ENCODE measurements around the gene IQCH.
A peak's percentile ranks its signal among the peaks of the same experiment; 100 is the strongest.
"Not testable (repeated sequence)": the region's sequence is repeated elsewhere in the genome, so short reads cannot be mapped to it uniquely, and the experiment has no call there.

Gene IQCH

DNA sequence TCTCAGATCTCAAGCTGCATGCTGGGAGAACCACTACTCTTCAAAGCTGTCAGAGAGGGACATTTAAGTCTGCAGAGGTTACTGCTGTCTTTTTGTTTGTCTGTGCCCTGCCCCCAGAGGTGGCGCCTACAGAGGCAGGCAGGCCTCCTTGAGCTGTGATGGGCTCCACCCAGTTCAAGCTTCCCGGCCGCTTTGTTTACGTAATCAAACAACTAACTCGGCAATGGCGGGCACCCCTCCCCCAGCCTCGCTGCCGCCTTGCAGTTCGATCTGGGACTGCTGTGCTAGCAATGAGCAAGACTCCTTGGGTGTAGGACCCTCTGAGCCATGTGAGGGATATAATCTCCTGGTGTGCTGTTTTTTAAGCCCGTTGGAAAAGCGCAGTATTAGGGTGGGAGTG is 199.1 kb downstream of the IQCH start:
- not testable (repeated sequence) for H3K4me1 ChIP-seq (ENCODE audit: control insufficient read depth in 5 of 5, insufficient read depth in 5 of 5, low read length in 5 of 5); H3K9ac ChIP-seq (ENCODE audit: low read length in 5 of 5); H3K27me3 ChIP-seq (ENCODE audit: control insufficient read depth in 5 of 5, insufficient read depth in 4 of 5, low read length in 5 of 5); H3K4me3 ChIP-seq (ENCODE audit: low read depth in 1 of 5, low read length in 5 of 5); H3K27ac ChIP-seq (ENCODE audit: low read depth, low read length); H3K36me3 ChIP-seq (ENCODE audit: control insufficient read depth in 5 of 5, insufficient read depth in 5 of 5, low read length in 5 of 5); H3K9me3 ChIP-seq (ENCODE audit: control insufficient read depth in 5 of 5, low read length in 5 of 5)

DNA sequence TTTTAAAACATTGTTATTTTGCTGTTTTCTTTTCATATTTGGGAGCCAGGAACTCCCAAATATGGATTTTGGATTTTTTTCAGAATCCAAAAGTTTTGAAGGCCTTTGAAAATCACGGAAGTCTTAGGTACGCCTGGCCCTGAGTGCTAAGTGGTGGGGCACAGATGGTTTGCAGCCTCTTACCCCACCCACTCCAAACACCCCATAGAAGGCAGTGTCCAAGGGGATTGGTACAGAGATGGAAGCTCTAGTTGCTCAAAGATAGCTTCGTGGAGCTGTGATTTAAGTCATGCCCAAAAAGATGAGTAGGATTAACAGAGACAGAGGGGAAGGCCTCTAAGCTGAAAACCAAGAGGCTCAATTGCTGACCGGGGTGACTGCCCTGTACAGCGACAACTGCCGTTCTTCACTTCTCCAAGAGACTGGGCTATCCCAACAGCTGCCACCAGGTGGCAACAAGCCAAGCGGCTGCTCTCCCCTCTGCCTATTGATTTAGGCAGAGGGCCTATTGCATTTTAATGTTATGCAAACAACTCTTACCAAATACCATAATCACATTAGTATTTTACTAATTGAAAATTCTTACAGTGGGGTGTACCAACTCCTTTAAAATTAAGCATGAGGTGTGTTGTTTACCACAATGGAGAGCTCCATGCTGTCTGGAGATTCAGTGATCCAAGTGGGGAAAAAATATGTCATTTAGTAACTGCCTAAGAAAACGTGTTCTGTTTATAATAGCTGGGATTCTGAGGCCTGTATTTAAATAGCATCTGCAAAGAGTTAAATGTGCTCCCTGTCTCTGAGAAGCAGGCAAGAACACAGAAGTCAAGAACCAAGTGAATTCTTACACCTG is 202.3 kb downstream of the IQCH start:
- Histone ChIP-seq H3K27me3 (ENCODE audit: control insufficient read depth in 5 of 5, insufficient read depth in 4 of 5, low read length in 5 of 5) (no peaks in the 10 kb centered on the region), H3K9me3 (ENCODE audit: control insufficient read depth in 5 of 5, low read length in 5 of 5) (no peaks in the 10 kb centered on the region), H3K27ac (ENCODE audit: low read depth, low read length) (no peak overlapping the region), H3K36me3 (ENCODE audit: control insufficient read depth in 5 of 5, insufficient read depth in 5 of 5, low read length in 5 of 5) (peaks cover 0 to 3% (median 0%) of the 10 kb centered on the region in 5 donors), H3K4me1 (ENCODE audit: control insufficient read depth in 5 of 5, insufficient read depth in 5 of 5, low read length in 5 of 5) (peaks cover 0 to 2% (median 0%) of the 10 kb centered on the region in 5 donors), H3K4me3 (ENCODE audit: low read depth in 1 of 5, low read length in 5 of 5) (no peak overlapping the region), H3K9ac (ENCODE audit: low read length in 5 of 5) (no peak overlapping the region)

DNA sequence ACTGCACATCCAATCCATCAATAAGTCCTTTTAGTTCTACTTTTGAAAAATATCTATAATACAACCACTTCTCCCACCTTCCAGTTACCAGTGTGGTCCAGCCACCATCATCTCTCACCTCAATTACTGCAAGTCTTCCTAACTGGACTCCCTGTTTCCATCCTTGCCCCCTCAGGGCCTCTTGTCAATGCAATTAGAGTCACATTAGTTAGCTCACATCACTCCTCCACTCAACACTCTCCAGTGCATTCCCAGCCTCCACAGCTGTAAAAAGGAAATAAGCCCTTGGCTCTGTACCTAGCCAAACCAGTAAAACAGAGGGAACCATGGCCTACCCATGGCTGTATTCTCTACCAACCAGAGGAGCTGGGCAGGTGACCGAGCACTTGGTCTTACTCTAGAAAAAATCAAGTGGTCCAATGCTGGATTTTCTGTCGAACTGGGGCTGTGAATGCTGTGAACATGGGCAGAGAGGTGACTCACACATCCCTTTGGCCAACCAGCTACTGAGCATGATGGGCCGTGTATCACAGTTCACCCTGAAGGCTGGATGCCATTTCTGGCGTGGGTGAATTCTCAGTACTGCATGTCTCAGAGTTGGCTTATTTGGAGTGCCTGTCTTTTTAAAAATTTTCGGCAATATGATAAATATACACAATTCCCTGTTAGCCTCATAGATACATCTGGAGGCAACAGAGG is 203.9 kb downstream of the IQCH start:
- Histone ChIP-seq H3K27ac (ENCODE audit: low read depth, low read length) (no peak overlapping the region), H3K9me3 (ENCODE audit: control insufficient read depth in 5 of 5, low read length in 5 of 5) (no peaks in the 10 kb centered on the region), H3K27me3 (ENCODE audit: control insufficient read depth in 5 of 5, insufficient read depth in 4 of 5, low read length in 5 of 5) (no peaks in the 10 kb centered on the region), H3K4me1 (ENCODE audit: control insufficient read depth in 5 of 5, insufficient read depth in 5 of 5, low read length in 5 of 5) (peaks cover 0 to 2% (median 0%) of the 10 kb centered on the region in 5 donors), H3K4me3 (ENCODE audit: low read depth in 1 of 5, low read length in 5 of 5) (no peak overlapping the region), H3K36me3 (ENCODE audit: control insufficient read depth in 5 of 5, insufficient read depth in 5 of 5, low read length in 5 of 5) (peaks cover 0 to 3% (median 0%) of the 10 kb centered on the region in 5 donors), H3K9ac (ENCODE audit: low read length in 5 of 5) (peak overlapping the region in 1 of 5 donors; percentile 2)

DNA sequence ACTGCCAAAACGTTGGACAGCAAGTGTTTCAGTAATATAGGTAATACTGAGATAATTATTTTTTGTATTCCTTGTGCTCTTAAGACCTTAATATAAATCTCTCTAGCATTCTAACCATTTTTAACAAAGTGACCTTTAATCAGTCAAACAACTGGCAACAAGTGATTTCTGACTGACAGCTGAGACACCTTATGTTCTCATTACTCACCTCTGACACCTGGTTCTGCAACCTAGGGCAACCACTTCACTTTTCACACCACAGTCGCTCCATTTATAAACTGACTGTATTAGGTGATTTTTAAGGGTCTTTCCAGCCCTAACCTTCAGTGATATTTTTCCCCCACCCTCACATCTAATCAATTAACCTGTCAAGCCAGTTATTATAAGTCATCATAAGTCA is 205.9 kb downstream of the IQCH start:
- H3K27ac ChIP-seq (ENCODE audit: low read depth, low read length): no peak overlapping the region

DNA sequence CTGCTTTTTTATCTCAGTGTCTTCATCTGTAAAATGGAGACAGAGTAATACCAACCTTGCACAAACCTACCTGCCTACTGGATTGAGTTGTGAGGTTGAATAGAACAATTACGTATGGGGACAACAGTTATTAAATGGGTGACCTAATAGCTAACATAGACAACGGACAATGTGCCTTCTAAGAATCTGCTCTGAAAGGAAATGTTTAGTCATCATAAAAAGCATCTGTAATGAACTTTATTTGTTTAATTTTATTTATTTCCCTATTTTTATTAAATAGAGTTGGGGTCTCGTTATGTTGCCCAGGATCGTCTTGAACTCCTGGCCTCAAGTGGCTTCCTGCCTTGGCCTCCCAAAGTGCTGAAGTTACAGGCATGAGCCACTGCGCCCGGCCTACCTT is 207.1 kb downstream of the IQCH start:
- Histone ChIP-seq H3K4me1 (ENCODE audit: control insufficient read depth in 5 of 5, insufficient read depth in 5 of 5, low read length in 5 of 5) (peaks cover 0 to 2% (median 0%) of the 10 kb centered on the region in 5 donors), H3K27me3 (ENCODE audit: control insufficient read depth in 5 of 5, insufficient read depth in 4 of 5, low read length in 5 of 5) (no peaks in the 10 kb centered on the region), H3K27ac (ENCODE audit: low read depth, low read length) (no peak overlapping the region), H3K36me3 (ENCODE audit: control insufficient read depth in 5 of 5, insufficient read depth in 5 of 5, low read length in 5 of 5) (peaks cover 0 to 11% (median 0%) of the 10 kb centered on the region in 5 donors), H3K9me3 (ENCODE audit: control insufficient read depth in 5 of 5, low read length in 5 of 5) (no peaks in the 10 kb centered on the region), H3K9ac (ENCODE audit: low read length in 5 of 5) (no peak overlapping the region), H3K4me3 (ENCODE audit: low read depth in 1 of 5, low read length in 5 of 5) (no peak overlapping the region)

More for the DNA sequence above, 205.9 kb downstream of the IQCH start:
- Histone ChIP-seq H3K36me3 (ENCODE audit: control insufficient read depth in 5 of 5, insufficient read depth in 5 of 5, low read length in 5 of 5) (peaks cover 0 to 3% (median 0%) of the 10 kb centered on the region in 5 donors), H3K9me3 (ENCODE audit: control insufficient read depth in 5 of 5, low read length in 5 of 5) (no peaks in the 10 kb centered on the region), H3K4me3 (ENCODE audit: low read depth in 1 of 5, low read length in 5 of 5) (no peak overlapping the region), H3K4me1 (ENCODE audit: control insufficient read depth in 5 of 5, insufficient read depth in 5 of 5, low read length in 5 of 5) (peaks cover 0 to 2% (median 0%) of the 10 kb centered on the region in 5 donors), H3K27me3 (ENCODE audit: control insufficient read depth in 5 of 5, insufficient read depth in 4 of 5, low read length in 5 of 5) (no peaks in the 10 kb centered on the region), H3K9ac (ENCODE audit: low read length in 5 of 5) (no peak overlapping the region)

DNA sequence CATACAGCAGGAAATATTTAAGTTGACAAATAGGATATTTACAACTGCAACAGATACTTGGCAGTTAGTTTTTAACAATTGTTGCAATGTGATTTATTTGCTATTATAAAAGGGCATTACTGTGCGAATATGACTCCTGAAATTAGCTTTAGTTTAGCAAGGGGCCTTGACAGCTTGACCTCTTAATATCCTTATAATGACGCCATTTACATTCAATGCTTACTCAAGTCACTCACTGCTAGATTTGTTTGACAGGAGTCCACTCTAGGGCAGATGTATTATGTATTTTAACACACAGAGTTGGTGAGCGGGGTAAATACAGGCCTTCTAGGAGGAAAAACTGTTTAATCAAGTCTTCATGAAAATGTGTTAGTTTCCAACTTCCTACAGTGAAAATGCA is 208.3 kb downstream of the IQCH start:
- peaks cover 0 to 11% (median 0%) of the 10 kb centered on the region in 5 donors for H3K36me3 ChIP-seq (ENCODE audit: control insufficient read depth in 5 of 5, insufficient read depth in 5 of 5, low read length in 5 of 5)
- H3K9me3 ChIP-seq (ENCODE audit: control insufficient read depth in 5 of 5, low read length in 5 of 5): no peaks in the 10 kb centered on the region
- no peaks in the 10 kb centered on the region for H3K4me1 ChIP-seq (ENCODE audit: control insufficient read depth in 5 of 5, insufficient read depth in 5 of 5, low read length in 5 of 5)
- H3K4me3 ChIP-seq (ENCODE audit: low read depth in 1 of 5, low read length in 5 of 5): no peak overlapping the region
- H3K9ac ChIP-seq (ENCODE audit: low read length in 5 of 5): no peak overlapping the region
- no peak overlapping the region for H3K27ac ChIP-seq (ENCODE audit: low read depth, low read length)
- no peaks in the 10 kb centered on the region for H3K27me3 ChIP-seq (ENCODE audit: control insufficient read depth in 5 of 5, insufficient read depth in 4 of 5, low read length in 5 of 5)

DNA sequence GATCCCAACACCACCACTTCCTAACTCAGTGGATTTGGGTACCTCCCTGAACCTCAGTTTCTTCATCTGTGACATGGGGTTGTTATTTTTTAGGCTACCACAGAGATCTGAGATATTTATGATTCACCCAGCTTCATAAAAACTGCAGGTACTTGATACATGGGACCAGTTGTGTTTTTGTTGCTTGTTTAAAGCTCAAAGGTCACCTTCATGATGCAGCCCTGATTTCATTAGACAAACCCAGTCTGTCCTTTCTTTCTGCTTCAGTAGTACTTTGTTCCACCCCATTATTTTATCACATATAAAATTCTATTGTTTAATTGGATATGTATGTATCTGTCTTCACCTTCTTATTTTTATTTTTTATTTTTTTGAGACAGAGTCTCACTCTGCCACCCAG is 208.9 kb downstream of the IQCH start:
- H3K9me3 ChIP-seq (ENCODE audit: control insufficient read depth in 5 of 5, low read length in 5 of 5): no peaks in the 10 kb centered on the region
- H3K4me1 ChIP-seq (ENCODE audit: control insufficient read depth in 5 of 5, insufficient read depth in 5 of 5, low read length in 5 of 5): no peaks in the 10 kb centered on the region
- no peaks in the 10 kb centered on the region for H3K27me3 ChIP-seq (ENCODE audit: control insufficient read depth in 5 of 5, insufficient read depth in 4 of 5, low read length in 5 of 5)
- H3K9ac ChIP-seq (ENCODE audit: low read length in 5 of 5): no peak overlapping the region
- H3K27ac ChIP-seq (ENCODE audit: low read depth, low read length): no peak overlapping the region
- H3K36me3 ChIP-seq (ENCODE audit: control insufficient read depth in 5 of 5, insufficient read depth in 5 of 5, low read length in 5 of 5): peaks cover 0 to 11% (median 0%) of the 10 kb centered on the region in 5 donors
- no peak overlapping the region for H3K4me3 ChIP-seq (ENCODE audit: low read depth in 1 of 5, low read length in 5 of 5)

DNA sequence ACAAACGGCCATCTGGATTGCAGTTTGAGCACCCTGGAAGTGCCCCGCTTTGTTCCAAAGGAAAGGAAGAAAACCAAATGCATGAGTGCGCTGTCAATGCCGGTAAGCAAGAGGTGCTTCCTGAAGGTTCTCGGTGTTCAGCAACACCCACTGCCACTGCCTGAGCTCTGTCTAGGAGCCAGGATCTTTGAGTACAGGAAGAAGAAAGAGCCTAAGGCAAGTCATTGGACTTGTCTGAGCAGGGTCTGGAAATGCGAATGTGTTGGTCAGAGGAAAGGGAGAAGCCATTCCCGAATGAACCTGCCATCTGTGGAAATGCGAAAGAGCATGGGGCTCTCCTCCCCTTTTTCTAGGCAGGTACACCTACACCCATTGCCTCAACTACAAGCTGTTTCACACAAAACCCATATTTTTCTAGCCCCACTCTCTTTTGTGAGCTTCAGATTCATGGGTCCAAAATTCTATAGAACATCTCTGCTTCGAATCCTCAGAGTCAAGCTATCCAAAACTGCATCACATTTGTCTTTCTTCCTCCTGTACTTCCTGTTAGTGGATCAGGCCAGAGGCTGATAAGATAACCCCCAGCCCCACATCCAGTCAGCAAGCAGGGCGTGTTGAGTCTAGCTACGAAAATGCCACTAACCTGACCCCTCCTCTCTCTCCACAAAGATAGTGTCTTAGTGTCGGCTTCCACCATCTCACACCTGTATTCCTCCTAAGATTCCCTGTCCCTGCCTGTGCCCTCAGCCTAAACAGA is 210.8 kb downstream of the IQCH start:
- no peak overlapping the region for H3K27ac ChIP-seq (ENCODE audit: low read depth, low read length)
- H3K4me1 ChIP-seq (ENCODE audit: control insufficient read depth in 5 of 5, insufficient read depth in 5 of 5, low read length in 5 of 5): no peaks in the 10 kb centered on the region
- H3K36me3 ChIP-seq (ENCODE audit: control insufficient read depth in 5 of 5, insufficient read depth in 5 of 5, low read length in 5 of 5): peaks cover 0 to 8% (median 0%) of the 10 kb centered on the region in 5 donors
- no peak overlapping the region for H3K9ac ChIP-seq (ENCODE audit: low read length in 5 of 5)
- H3K27me3 ChIP-seq (ENCODE audit: control insufficient read depth in 5 of 5, insufficient read depth in 4 of 5, low read length in 5 of 5): no peaks in the 10 kb centered on the region
- H3K9me3 ChIP-seq (ENCODE audit: control insufficient read depth in 5 of 5, low read length in 5 of 5): no peaks in the 10 kb centered on the region
- H3K4me3 ChIP-seq (ENCODE audit: low read depth in 1 of 5, low read length in 5 of 5): no peak overlapping the region

DNA sequence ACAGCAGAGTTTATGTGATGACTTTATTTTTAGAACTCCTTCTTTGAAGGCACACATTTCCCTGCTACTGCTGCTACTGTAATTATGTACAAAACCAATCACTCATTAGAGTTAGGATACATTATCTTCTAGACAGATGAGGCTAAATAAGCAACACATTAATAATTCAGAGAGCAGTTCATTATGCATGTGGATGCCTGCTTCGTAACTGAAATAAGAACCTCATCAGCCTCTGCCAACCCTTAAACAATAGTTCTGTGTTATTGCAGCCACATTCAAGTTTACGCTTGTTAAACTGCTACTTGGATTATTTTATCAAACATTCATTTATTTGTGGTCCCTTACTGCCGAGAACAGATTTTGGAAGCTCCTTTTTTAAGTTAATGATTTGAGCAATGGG is 213.8 kb downstream of the IQCH start:
- Histone ChIP-seq H3K27me3 (ENCODE audit: control insufficient read depth in 5 of 5, insufficient read depth in 4 of 5, low read length in 5 of 5) (no peaks in the 10 kb centered on the region), H3K36me3 (ENCODE audit: control insufficient read depth in 5 of 5, insufficient read depth in 5 of 5, low read length in 5 of 5) (peaks cover 0 to 8% (median 0%) of the 10 kb centered on the region in 5 donors), H3K9ac (ENCODE audit: low read length in 5 of 5) (no peak overlapping the region), H3K27ac (ENCODE audit: low read depth, low read length) (no peak overlapping the region), H3K9me3 (ENCODE audit: control insufficient read depth in 5 of 5, low read length in 5 of 5) (no peaks in the 10 kb centered on the region), H3K4me1 (ENCODE audit: control insufficient read depth in 5 of 5, insufficient read depth in 5 of 5, low read length in 5 of 5) (no peaks in the 10 kb centered on the region), H3K4me3 (ENCODE audit: low read depth in 1 of 5, low read length in 5 of 5) (no peak overlapping the region)

All from subcutaneous abdominal adipose tissue (tissue), 5 donors.